HG03175 (cell line): ENCODE measurements around the gene DSCAM.
"Not testable (repeated sequence)": the region's sequence is repeated elsewhere in the genome, so short reads cannot be mapped to it uniquely, and the experiment has no call there.

Experiments
- ATAC-seq: cut with Tn5 transposase; IDR thresholded peaks from one replicate; pipeline ENCODE4 v1.9.1; 2021; ENCODE audit warnings: mild to moderate bottlenecking, moderate library complexity; ENCODE audit not compliant: unreplicated experiment

DSCAM gene

GRCh38 chr21:40270047-40270446 lies 576.9 kb downstream of the DSCAM start:
- no peak for ATAC-seq

- no peak for ATAC-seq
Measured at GRCh38 chr21:40269239-40269638, 577.7 kb downstream of the DSCAM start.

- ATAC-seq, result not testable (repeated sequence)
Measured at GRCh38 chr21:40258456-40258855, 588.5 kb downstream of the DSCAM start.

GRCh38 chr21:40257342-40257741 lies 589.6 kb downstream of the DSCAM start:
- no peak for ATAC-seq

GRCh38 chr21:40255518-40256444 lies 591.2 kb downstream of the DSCAM start:
- no peak for ATAC-seq

- ATAC-seq, result no peak
Measured at GRCh38 chr21:40254540-40255465, 592.2 kb downstream of the DSCAM start.

- no peak for ATAC-seq
Measured at GRCh38 chr21:40253112-40253511, 593.8 kb downstream of the DSCAM start.

GRCh38 chr21:40250514-40251294 lies 596.3 kb downstream of the DSCAM start:
- ATAC-seq, result no peak

GRCh38 chr21:40244981-40245380 lies 602.0 kb downstream of the DSCAM start:
- ATAC-seq, result no peak

- no peak for ATAC-seq
Measured at GRCh38 chr21:40243685-40244084, 603.3 kb downstream of the DSCAM start.

- ATAC-seq, result no peak
Measured at GRCh38 chr21:40242586-40243265, 604.2 kb downstream of the DSCAM start.

GRCh38 chr21:40235528-40235927 lies 611.4 kb downstream of the DSCAM start:
- ATAC-seq, result no peak

- no peak for ATAC-seq
Measured at GRCh38 chr21:40231979-40232378, 615.0 kb downstream of the DSCAM start.

GRCh38 chr21:40227096-40227495 lies 619.9 kb downstream of the DSCAM start:
- ATAC-seq, result no peak

- no peak for ATAC-seq
Measured at GRCh38 chr21:40215941-40216340, 631.0 kb downstream of the DSCAM start.

GRCh38 chr21:40210251-40210650 lies 636.7 kb downstream of the DSCAM start:
- no peak for ATAC-seq

GRCh38 chr21:40208948-40209345 lies 638.0 kb downstream of the DSCAM start:
- no peak for ATAC-seq

- no peak for ATAC-seq
Measured at GRCh38 chr21:40208206-40208947, 638.6 kb downstream of the DSCAM start.

GRCh38 chr21:40200946-40201345 lies 646.0 kb downstream of the DSCAM start:
- ATAC-seq, result no peak

GRCh38 chr21:40200126-40200525 lies 646.8 kb downstream of the DSCAM start:
- ATAC-seq, result no peak
